Endothelial cell of umbilical vein (primary cell): ENCODE results near the gene IMPACT. TPM values are rescaled to one million over a fixed set of nuclear protein-coding genes. Genes with fewer than 3 reads are reported as not detected.

Experiments
- BruUV-seq: library from RNA; stranded (reverse); fragments of 400-500 nt; replicated peaks from 2 replicates; lab custom pipeline; 2021; lab: Mats Ljungman, UMichigan
- CTCF ChIA-PET: fragments of 300-600, 350-600 bp; sonication (Branson Sonifier 250); formaldehyde crosslinking; loops from one replicate; lab custom pipeline; 2021; ENCODE audit warnings: antibody characterized with exemption, inconsistent platforms; lab: Charles Lee
- POLR2A ChIA-PET: fragments of 300-600, 350-600 bp; sonication (Branson Sonifier 250); formaldehyde crosslinking; loops from one replicate; lab custom pipeline; 2021; ENCODE audit warnings: antibody characterized with exemption, inconsistent platforms; lab: Charles Lee
- DNase-seq: peaks from one replicate; pipeline ENCODE4 v3.0.0-alpha.2; 2011; ENCODE audit warnings: low read depth, low spot score
- FAIRE-seq: peaks from 2 replicates; lab custom pipeline; 2011; peaks lifted over from hg19 to GRCh38; lab: Jason Lieb, UNC
- H2AFZ ChIP-seq: 2 replicates; pipeline ENCODE4 v1.6.0; 2012; ENCODE audit warnings: low read depth, low read length, control low read depth, inconsistent platforms
- H3K27ac ChIP-seq: 2 replicates; pipeline ENCODE4 v1.5.1; 2011; ENCODE audit warnings: low read depth, mild to moderate bottlenecking, control low read depth, low read length, moderate library complexity; ENCODE audit not compliant: insufficient read depth
- H3K27me3 ChIP-seq, 2 experiments: 2 replicates each; pipeline versions ENCODE4 v1.6.0 to v1.6.1; 2011; ENCODE audit warnings: low read length in 2 of 2, mixed read lengths in 1 of 2; ENCODE audit not compliant: control insufficient read depth in 2 of 2, insufficient read depth in 2 of 2
- H3K36me3 ChIP-seq, 2 experiments: 2 replicates in 1 of 2; 3 replicates in 1 of 2; pipeline ENCODE4 v1.5.1; 2011; ENCODE audit warnings: low read length in 2 of 2, mild to moderate bottlenecking in 1 of 2, moderate library complexity in 1 of 2; ENCODE audit not compliant: control insufficient read depth in 2 of 2, insufficient read depth in 2 of 2; ENCODE audit errors: extremely low read depth in 1 of 2
- H3K4me1 ChIP-seq: 3 replicates; pipeline ENCODE4 v1.5.1; 2011; ENCODE audit warnings: mild to moderate bottlenecking, low read length; ENCODE audit not compliant: control insufficient read depth, insufficient read depth; ENCODE audit errors: extremely low read depth
- H3K4me2 ChIP-seq: 2 replicates; pipeline ENCODE4 v1.6.1; 2011; ENCODE audit warnings: low read length, control low read depth, mixed read lengths; ENCODE audit not compliant: insufficient read depth
- H3K4me3 ChIP-seq, 3 experiments: fragments of 200-600 bp in 1 of 3; sonication (generic), shearing (Covaris generic) in 1 of 3; replicated peaks in 1 of 3; 2 replicates each; pipeline ENCODE4 v1.5.1; 2011 to 2016; ENCODE audit warnings: control low read depth in 3 of 3, low read length in 3 of 3, mild to moderate bottlenecking in 2 of 3, inconsistent platforms in 1 of 3, low read depth in 1 of 3, moderate library complexity in 1 of 3; ENCODE audit not compliant: insufficient read depth in 1 of 3
- H3K79me2 ChIP-seq: 2 replicates; pipeline ENCODE4 v1.6.0; 2012; ENCODE audit warnings: low read length, inconsistent platforms; ENCODE audit not compliant: control insufficient read depth, insufficient read depth
- H3K9ac ChIP-seq: replicated peaks from 2 replicates; pipeline ENCODE3; 2011; ENCODE audit warnings: low read length, control low read depth; ENCODE audit not compliant: insufficient read depth; ENCODE audit errors: extremely low read depth
- H3K9me1 ChIP-seq: replicated peaks from 3 replicates; pipeline ENCODE4 v1.6.0; 2011; ENCODE audit warnings: mild to moderate bottlenecking, low read length; ENCODE audit not compliant: control insufficient read depth, insufficient read depth; ENCODE audit errors: extremely low read depth
- H3K9me3 ChIP-seq: replicated peaks from 2 replicates; pipeline ENCODE4 v1.5.1; 2012; ENCODE audit warnings: low read length, inconsistent platforms; ENCODE audit not compliant: control insufficient read depth, insufficient read depth
- H4K20me1 ChIP-seq: replicated peaks from 2 replicates; pipeline ENCODE3; 2011; ENCODE audit warnings: mild to moderate bottlenecking, low read length; ENCODE audit not compliant: control insufficient read depth, insufficient read depth; ENCODE audit errors: extremely low read depth
- CTCF ChIP-seq, 2 donors: IDR thresholded peaks; 1 replicate in 1 of 2; 2 replicates in 1 of 2; pipeline ENCODE4 v1.5.1; 2011; ENCODE audit warnings: low read length in 2 of 2, mild to moderate bottlenecking in 2 of 2, moderate library complexity in 2 of 2, control low read depth in 1 of 2, inconsistent platforms in 1 of 2, low read depth in 1 of 2; ENCODE audit not compliant: insufficient read depth in 1 of 2; ENCODE audit errors: extremely low read depth in 1 of 2
- GATA2 ChIP-seq: IDR thresholded peaks from 2 replicates; pipeline ENCODE4 v1.7.0; 2011; ENCODE audit warnings: low read depth, mild to moderate bottlenecking, moderate library complexity, mixed read lengths, low read length; ENCODE audit not compliant: insufficient read length, insufficient read depth
- POLR2A ChIP-seq: IDR thresholded peaks from 2 replicates; pipeline ENCODE4 v1.6.1; 2012; ENCODE audit warnings: low read depth, mild to moderate bottlenecking, control low read depth, low read length
- POLR2AphosphoS5 ChIP-seq: IDR thresholded peaks from 2 replicates; pipeline ENCODE4 v1.6.1; 2012; ENCODE audit warnings: low read depth, mild to moderate bottlenecking, control low read depth, low read length, moderate library complexity; ENCODE audit not compliant: insufficient read depth
- dilution Hi-C: fragments of 300-500 bp; cut with MboI; formaldehyde crosslinking; loops from one replicate; pipeline ENCODE4 v1.15.0; 2019; ENCODE audit warnings: low sequenced_read_pairs; ENCODE audit not compliant: extremely low pct_ligation_motif_present
- intact Hi-C: fragments of 100-400 bp; cut with micrococcal nuclease; formaldehyde crosslinking; loops from one replicate; pipeline ENCODE4 v1.10.0; 2022
- polyA plus RNA-seq, 4 experiments: library from polyadenylated mRNA; depleted of rRNA in 3 of 4; stranded (reverse) in 3 of 4; unstranded in 1 of 4; fragments of >200 nt; gene quantifications; 2 replicates each; pipeline versions ENCODE4 v1.2.1 to v1.2.3, GENCODE V29; 2011 to 2012; ENCODE audit warnings: missing spikeins in 1 of 4
- total RNA-seq: library from RNA; stranded (reverse); gene quantifications from 2 replicates; pipeline ENCODE4 v1.2.3, GENCODE V29; 2021

IMPACT gene
- total and polyA plus RNA-seq, 2 donors (not counting 3 experiments of a cell fraction or from before 2014, with no cell fraction given), result 15.4 to 28.6 TPM

- ChIA-PET POLR2A (no interaction called here), CTCF (interaction anchor here (1.0 to 3.2 kb wide), 5 partner anchors 15 to 236 kb away, joined by 3 to 40 read pairs (median 3); no protein-coding TSS in a partner anchor)
- peaks cover 18 to 22% of the 10 kb centered on the region in 2 experiments for H3K27me3 ChIP-seq
- H3K4me3 ChIP-seq, result no peak overlapping the region
- no peaks in the 10 kb centered on the region for H4K20me1 ChIP-seq
- no peaks in the 10 kb centered on the region for H3K9me3 ChIP-seq
- no peak overlapping the region for H3K9ac ChIP-seq
- DNase-seq (no peak), FAIRE-seq (no peak)
- H3K9me1 ChIP-seq, result no peaks in the 10 kb centered on the region
- no peaks in the 10 kb centered on the region for H3K79me2 ChIP-seq
- no peak overlapping the region for H3K4me2 ChIP-seq
- no peaks in the 10 kb centered on the region for H3K36me3 ChIP-seq
- no peak overlapping the region for H3K27ac ChIP-seq
- dilution Hi-C loops, result no loop called here
- H3K4me1 ChIP-seq, result no peaks in the 10 kb centered on the region
- no TSS peak for BruUV-seq
- TF ChIP-seq POLR2AphosphoS5, result no peak
- H2AFZ ChIP-seq, result no peak overlapping the region
- intact Hi-C loops, result no loop called here
Measured at GRCh38 chr18:24413148-24413547, 13.3 kb upstream of the IMPACT start.

- Histone ChIP-seq H2AFZ (no peak overlapping the region), H3K4me2 (no peak overlapping the region), H3K4me3 (no peak overlapping the region), H3K79me2 (no peaks in the 10 kb centered on the region), H3K9me1 (no peaks in the 10 kb centered on the region), H3K9ac (no peak overlapping the region), H4K20me1 (no peaks in the 10 kb centered on the region), H3K9me3 (no peaks in the 10 kb centered on the region), H3K27me3 (peaks cover 16 to 24% of the 10 kb centered on the region in 2 experiments), H3K27ac (no peak overlapping the region), H3K4me1 (no peaks in the 10 kb centered on the region), H3K36me3 (no peaks in the 10 kb centered on the region)
- POLR2A ChIA-PET, result no interaction called here
- intact Hi-C loops (no loop called here), dilution Hi-C loops (no loop called here)
- DNase-seq (no peak), FAIRE-seq (no peak)
- TF ChIP-seq POLR2A (no peak), CTCF (IDR thresholded peaks at IDR 0.05; ENCODE audit: extremely low read depth in 1 of 2, insufficient read depth in 1 of 2, low read depth in 1 of 2, low read length in 2 of 2) (no peak), GATA2 (no peak)
- BruUV-seq, result no TSS peak
- CTCF ChIA-PET, result interaction anchor here (0.8 to 3.2 kb wide), 4 partner anchors 11 to 237 kb away, joined by 3 to 40 read pairs (median 14); no protein-coding TSS in a partner anchor
Measured at GRCh38 chr18:24414349-24415003, 12.0 kb upstream of the IMPACT start.
